Measurements from ENCODE around the gene CIAPIN1. TPM values are rescaled to one million over a fixed set of nuclear protein-coding genes. Genes with fewer than 3 reads are reported as not detected.

CIAPIN1 gene
- total RNA-seq, 2 donors from 2014 or later = 77.5 to 87.1 TPM

GRCh38 chr16:57381791-57382534 lies 65.2 kb downstream of the CIAPIN1 start:
- WGBS, 2 experiments (ENCODE audit: insufficient coverage in 1 of 2, insufficient read length in 1 of 2) = 93% methylated on average over 28 to 35 of the region's 35 CpGs

GRCh38 chr16:57380671-57381462 lies 66.3 kb downstream of the CIAPIN1 start:
- H3K27me3 Mint-ChIP-seq (ENCODE audit: insufficient read depth) = no peaks in the 10 kb centered on the region
- Histone ChIP-seq H3K9ac (ENCODE audit: extremely low read depth, low read length, poor library complexity, severe bottlenecking) (no peak overlapping the region), H3K27ac (ENCODE audit: low read depth, low read length) (no peak overlapping the region), H3K27me3 (ENCODE audit: control insufficient read depth, insufficient read depth, low read length, poor library complexity, severe bottlenecking) (no peaks in the 10 kb centered on the region), H3K9me3 (ENCODE audit: control insufficient read depth, low read length) (no peaks in the 10 kb centered on the region), H3K4me3 (ENCODE audit: low read length) (no peak overlapping the region), H3K4me1 (ENCODE audit: control insufficient read depth, insufficient read depth, low read length) (no peaks in the 10 kb centered on the region), H3K36me3 (ENCODE audit: control insufficient read depth, insufficient read depth, low read length) (no peaks in the 10 kb centered on the region)
- no peaks in the 10 kb centered on the region for H3K36me3 Mint-ChIP-seq (ENCODE audit: low read depth)
- DNase-seq = no peak
- 87 to 98% methylated on average over 6 to 8 of the region's 8 CpGs for WGBS, 2 experiments (ENCODE audit: insufficient coverage in 1 of 2, insufficient read length in 1 of 2)
- H3K4me1 Mint-ChIP-seq = no peaks in the 10 kb centered on the region
- H3K9me3 Mint-ChIP-seq = no peaks in the 10 kb centered on the region
- TF ChIP-seq CTCF (conservative IDR thresholded peaks at IDR 0.05) = no peak
- H3K27ac Mint-ChIP-seq = no peak overlapping the region
- H3K4me3 Mint-ChIP-seq = no peak overlapping the region

More at GRCh38 chr16:57381791-57382534, 65.2 kb downstream of the CIAPIN1 start:
- H3K9me3 ChIP-seq (ENCODE audit: control insufficient read depth, low read length) = no peaks in the 10 kb centered on the region
- no peaks in the 10 kb centered on the region for H3K4me1 Mint-ChIP-seq
- no peaks in the 10 kb centered on the region for H3K27me3 ChIP-seq (ENCODE audit: control insufficient read depth, insufficient read depth, low read length, poor library complexity, severe bottlenecking)
- H3K36me3 ChIP-seq (ENCODE audit: control insufficient read depth, insufficient read depth, low read length) = no peaks in the 10 kb centered on the region
- H3K27ac Mint-ChIP-seq = no peak overlapping the region
- H3K4me1 ChIP-seq (ENCODE audit: control insufficient read depth, insufficient read depth, low read length) = no peaks in the 10 kb centered on the region
- H3K9me3 Mint-ChIP-seq = no peaks in the 10 kb centered on the region
- H3K27me3 Mint-ChIP-seq (ENCODE audit: insufficient read depth) = no peaks in the 10 kb centered on the region
- H3K4me3 ChIP-seq (ENCODE audit: low read length) = no peak overlapping the region
- no peak overlapping the region for H3K9ac ChIP-seq (ENCODE audit: extremely low read depth, low read length, poor library complexity, severe bottlenecking)
- no peaks in the 10 kb centered on the region for H3K36me3 Mint-ChIP-seq (ENCODE audit: low read depth)
- DNase-seq = no peak
- TF ChIP-seq CTCF (conservative IDR thresholded peaks at IDR 0.05) = no peak
- no peak overlapping the region for H3K4me3 Mint-ChIP-seq
- H3K27ac ChIP-seq (ENCODE audit: low read depth, low read length) = no peak overlapping the region

GRCh38 chr16:57379579-57379978 lies 67.6 kb downstream of the CIAPIN1 start:
- no peak overlapping the region for H3K9ac ChIP-seq (ENCODE audit: extremely low read depth, low read length, poor library complexity, severe bottlenecking)
- H3K4me3 ChIP-seq (ENCODE audit: low read length) = no peak overlapping the region
- H3K36me3 ChIP-seq (ENCODE audit: control insufficient read depth, insufficient read depth, low read length) = no peaks in the 10 kb centered on the region
- H3K27ac Mint-ChIP-seq = no peak overlapping the region
- no peak overlapping the region for H3K27ac ChIP-seq (ENCODE audit: low read depth, low read length)
- H3K27me3 Mint-ChIP-seq (ENCODE audit: insufficient read depth) = no peaks in the 10 kb centered on the region
- no peaks in the 10 kb centered on the region for H3K4me1 Mint-ChIP-seq
- H3K4me1 ChIP-seq (ENCODE audit: control insufficient read depth, insufficient read depth, low read length) = no peaks in the 10 kb centered on the region
- 92 to 99% methylated on average over 10 of the region's 10 CpGs for WGBS, 2 experiments (ENCODE audit: insufficient coverage in 1 of 2, insufficient read length in 1 of 2)
- no peak for DNase-seq
- H3K9me3 Mint-ChIP-seq = no peaks in the 10 kb centered on the region
- no peak for TF ChIP-seq CTCF (conservative IDR thresholded peaks at IDR 0.05)
- H3K9me3 ChIP-seq (ENCODE audit: control insufficient read depth, low read length) = no peaks in the 10 kb centered on the region
- H3K36me3 Mint-ChIP-seq (ENCODE audit: low read depth) = no peaks in the 10 kb centered on the region
- H3K27me3 ChIP-seq (ENCODE audit: control insufficient read depth, insufficient read depth, low read length, poor library complexity, severe bottlenecking) = no peaks in the 10 kb centered on the region
- no peak overlapping the region for H3K4me3 Mint-ChIP-seq

Other genes starting within 250 kb of the CIAPIN1 start
- gene ARL2BP, start 202.1 kb downstream of the CIAPIN1 start, total RNA-seq = 10 to 100 TPM; 22.6 to 31.3 TPM
- gene PLLP, start 162.7 kb downstream of the CIAPIN1 start, total RNA-seq = 1 to 10 TPM; 5.9 to 9.1 TPM
- gene CCL22, start 88.6 kb downstream of the CIAPIN1 start, total RNA-seq = not detected
- 1 to 10 TPM in 1 of 2 donors, under 1 TPM in 1; 0.18 to 1.0 TPM for gene CX3CL1, start 74.9 kb downstream of the CIAPIN1 start, total RNA-seq
- gene CCL17, start 42.6 kb downstream of the CIAPIN1 start, total RNA-seq = not detected
- 10 to 100 TPM; 34.5 to 38.2 TPM for gene COQ9, start 94 bp upstream of the CIAPIN1 start, total RNA-seq
- gene POLR2C, start 15.3 kb upstream of the CIAPIN1 start, total RNA-seq = 10 to 100 TPM; 72.0 to 88.3 TPM
- gene DOK4, start 39.1 kb upstream of the CIAPIN1 start, total RNA-seq = 10 to 100 TPM; 17.9 to 22.1 TPM
- gene CCDC102A, start 89.2 kb upstream of the CIAPIN1 start, total RNA-seq = 1 to 10 TPM; 6.7 to 9.8 TPM
- 1 to 10 TPM; 3.6 to 4.8 TPM for gene ADGRG5, start 95.3 kb upstream of the CIAPIN1 start, total RNA-seq
- under 1 TPM; 0.64 TPM for gene ADGRG1, start 181.2 kb upstream of the CIAPIN1 start, total RNA-seq
- gene ADGRG3, start 220.9 kb upstream of the CIAPIN1 start, total RNA-seq = not detected
- 1 to 10 TPM; 1.6 to 1.8 TPM for gene DRC7, start 247.4 kb upstream of the CIAPIN1 start, total RNA-seq

Data from endodermal cell (in vitro differentiated cells).